H1 (cell line): ENCODE results near the gene PPP1R3E. TPM values are rescaled to one million over a fixed set of nuclear protein-coding genes. Genes with fewer than 3 reads are reported as not detected.

Source experiments
- ASH2L ChIP-seq: fragments of 200-600, 300-600 bp; sonication (generic); IDR thresholded peaks from one replicate; pipeline ENCODE4 v1.7.1; 2017; ENCODE audit warnings: low read length
- BACH1 ChIP-seq: IDR thresholded peaks from 2 replicates; pipeline ENCODE4 v1.6.1; 2012; ENCODE audit warnings: low read length, improper control_type of control experiment
- CHD2 ChIP-seq: IDR thresholded peaks from 2 replicates; pipeline ENCODE4 v1.6.1; 2012; ENCODE audit warnings: low read length, improper control_type of control experiment
- CTCF ChIP-seq, 3 experiments: IDR thresholded peaks; 1 replicate in 2 of 3; 2 replicates in 1 of 3; pipeline versions ENCODE4 v1.5.1 to v1.6.1; 2011; ENCODE audit warnings: low read length in 3 of 3, mild to moderate bottlenecking in 3 of 3, inconsistent platforms in 2 of 3, low read depth in 1 of 3, moderate library complexity in 1 of 3; ENCODE audit not compliant: insufficient read depth in 1 of 3; ENCODE audit errors: control extremely low read depth in 1 of 3
- EZH2 ChIP-seq: fragments of 200-600 bp; sonication (generic); IDR thresholded peaks from 2 replicates; pipeline ENCODE4 v1.7.1; 2012; ENCODE audit warnings: low read depth, mild to moderate bottlenecking, moderate library complexity, low read length, inconsistent platforms; ENCODE audit not compliant: severe bottlenecking
- JUN ChIP-seq: IDR thresholded peaks from 2 replicates; pipeline ENCODE4 v1.6.1; 2011; ENCODE audit warnings: low read depth, mild to moderate bottlenecking, improper control_type of control experiment, low read length
- TEAD4 ChIP-seq: IDR thresholded peaks from 2 replicates; pipeline ENCODE4 v1.6.1; 2012; ENCODE audit warnings: low read depth, low read length, inconsistent platforms, mixed read lengths
- polyA plus RNA-seq, 7 experiments: library from polyadenylated mRNA; depleted of rRNA in 3 of 7; stranded (reverse) in 5 of 7; unstranded in 2 of 7; fragments of >200 nt in 5 of 7; fragments of 200-250 nt in 2 of 7; gene quantifications; 1 replicate in 5 of 7; 2 replicates in 1 of 7; 4 replicates in 1 of 7; pipeline versions ENCODE4 v1.2.1 to v1.2.3, GENCODE V29; 2011 to 2013; ENCODE audit warnings: missing spikeins in 2 of 7, mixed read lengths in 2 of 7
- total RNA-seq: library from RNA; stranded (reverse); fragmentation: NEBNext Ultra II Directional; extraction: Animal tissue kit (Norgen Biotek cat#: 25700); gene quantifications from 2 replicates; pipeline ENCODE4 v1.2.1, GENCODE V29; 2021

The PPP1R3E gene
- total and polyA plus RNA-seq, 2 of the 8 experiments (the other 6 are each of a cell fraction or from before 2014, with no cell fraction given) = 4.4 to 4.7 TPM

DNA sequence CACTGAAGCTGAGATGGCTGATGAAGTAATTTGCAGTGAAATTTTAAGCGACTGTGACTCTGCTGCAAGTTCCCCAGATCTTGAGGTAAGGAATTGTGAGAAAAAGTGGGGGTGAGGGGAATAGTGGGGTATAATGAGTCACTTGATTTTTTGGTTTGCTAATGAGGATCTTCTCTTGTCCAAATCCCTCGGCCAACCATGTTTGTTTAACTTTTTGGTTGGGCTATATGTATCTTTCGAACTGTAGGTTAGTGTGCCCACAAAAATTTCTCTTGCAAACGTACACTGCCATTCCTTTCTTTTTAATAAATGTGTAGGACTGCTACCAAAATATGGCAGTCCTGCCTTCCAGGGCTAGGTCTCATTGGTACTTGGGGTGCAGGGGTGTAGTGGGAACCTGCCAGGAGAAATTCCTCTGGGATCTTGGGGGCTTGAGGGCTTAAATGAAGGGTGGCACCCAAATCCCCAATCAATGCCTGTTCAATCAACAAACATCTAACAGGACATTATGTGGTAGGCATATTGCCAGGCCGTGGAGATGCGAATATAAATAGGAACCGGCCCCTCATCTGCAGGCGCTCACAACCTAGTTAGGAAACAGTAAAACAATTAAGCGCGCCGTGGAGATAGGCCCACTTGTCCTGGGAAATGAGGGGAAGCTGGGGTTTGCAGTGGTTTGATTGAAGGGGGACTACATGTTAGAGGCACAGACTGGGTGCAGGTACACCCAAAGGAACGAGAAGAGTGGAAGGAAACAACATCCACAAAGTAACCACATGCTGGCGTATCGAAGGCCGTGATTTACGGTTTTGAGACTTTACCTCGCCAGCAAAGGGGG lies 17.3 kb upstream of the PPP1R3E start (continued):
- TF ChIP-seq BACH1 (no peak), EZH2 (no peak), TEAD4 (no peak), JUN (no peak), ASH2L (no peak), CTCF (IDR thresholded peaks at IDR 0.05; ENCODE audit: control extremely low read depth in 1 of 3, insufficient read depth in 1 of 3, low read depth in 1 of 3, low read length in 3 of 3) (no peak), CHD2 (no peak)
